ENCODE results near the gene ANO9. TPM values are rescaled to one million over a fixed set of nuclear protein-coding genes. Genes with fewer than 3 reads are reported as not detected.

The ANO9 gene
- total RNA-seq, 1 donor from 2014 or later = 22.4 TPM

- H3K27me3 ChIP-seq = no peaks in the 10 kb centered on the region
- intact Hi-C loops (cut with DNase I) = no loop called here
- TF ChIP-seq CTCF (IDR thresholded peaks at IDR 0.05) = no peak
- H3K4me3 ChIP-seq = no peak overlapping the region
- no peaks in the 10 kb centered on the region for H3K36me3 ChIP-seq
- no peak overlapping the region for H3K27ac ChIP-seq
- peaks cover 24% of the 10 kb centered on the region for H3K4me1 ChIP-seq
- H3K9me3 ChIP-seq = no peaks in the 10 kb centered on the region
- ATAC-seq = no peak
- no peak for DNase-seq
Measured at GRCh38 chr11:409008-409599, 32.7 kb downstream of the ANO9 start.

DNA sequence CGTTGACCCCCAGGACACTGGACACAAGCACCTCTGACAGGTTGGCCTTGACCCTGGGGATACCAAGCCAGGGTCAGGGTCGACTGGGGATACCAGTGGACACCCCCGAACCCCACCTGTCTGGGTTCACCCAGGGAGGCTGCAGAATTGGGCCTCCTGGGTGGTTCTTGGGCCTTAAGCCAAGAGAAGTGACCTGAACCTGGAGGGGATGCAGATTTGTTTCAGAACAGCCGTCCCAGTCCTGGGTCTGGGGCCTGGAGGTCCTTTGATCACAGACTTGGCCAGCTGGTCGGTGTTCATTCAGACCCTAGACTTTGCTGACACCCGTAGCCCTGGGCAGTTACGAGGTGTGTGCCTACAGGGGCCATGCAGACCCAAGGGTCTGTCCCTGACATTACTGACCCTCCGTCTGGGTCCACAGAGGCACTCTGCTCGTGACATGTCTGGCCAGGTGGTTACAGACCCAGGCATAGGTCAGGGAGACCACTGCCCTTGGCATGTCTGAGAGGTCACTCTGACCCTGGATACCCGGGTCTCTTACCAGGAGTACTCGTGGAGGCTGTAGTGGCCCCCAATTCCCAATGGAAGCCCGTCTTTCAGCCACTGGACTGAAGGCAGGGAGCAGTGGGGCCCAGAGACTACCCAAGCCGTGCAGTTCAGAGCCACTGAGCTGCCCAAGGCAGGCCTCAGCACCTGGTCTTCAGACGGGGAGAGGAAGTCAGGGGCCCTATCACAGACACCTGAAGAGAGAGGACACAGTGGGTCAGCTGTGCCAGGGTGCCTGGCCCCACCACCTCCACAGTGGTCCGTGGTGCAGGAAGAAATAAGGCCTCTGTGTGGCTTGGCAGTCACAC lies 33.4 kb downstream of the ANO9 start:
- no peak for TF ChIP-seq CTCF (IDR thresholded peaks at IDR 0.05)

GRCh38 chr11:407651-408123 lies 34.1 kb downstream of the ANO9 start:
- Histone ChIP-seq H3K36me3 (no peaks in the 10 kb centered on the region), H3K9me3 (no peaks in the 10 kb centered on the region), H3K4me1 (peaks cover 17% of the 10 kb centered on the region), H3K27ac (peak overlapping the region; percentile 42), H3K4me3 (no peak overlapping the region), H3K27me3 (no peaks in the 10 kb centered on the region)
- DNase-seq = no peak
- no peak for ATAC-seq
- no peak for TF ChIP-seq CTCF (IDR thresholded peaks at IDR 0.05)
- intact Hi-C loops (cut with DNase I) = no loop called here

More for the DNA sequence above, 33.4 kb downstream of the ANO9 start:
- Histone ChIP-seq H3K36me3 (no peaks in the 10 kb centered on the region), H3K4me3 (no peak overlapping the region), H3K27ac (no peak overlapping the region), H3K4me1 (peaks cover 23% of the 10 kb centered on the region), H3K9me3 (no peaks in the 10 kb centered on the region), H3K27me3 (no peaks in the 10 kb centered on the region)
- DNase-seq = peak; percentile 64
- no peak for ATAC-seq
- intact Hi-C loops (cut with DNase I) = no loop called here

DNA sequence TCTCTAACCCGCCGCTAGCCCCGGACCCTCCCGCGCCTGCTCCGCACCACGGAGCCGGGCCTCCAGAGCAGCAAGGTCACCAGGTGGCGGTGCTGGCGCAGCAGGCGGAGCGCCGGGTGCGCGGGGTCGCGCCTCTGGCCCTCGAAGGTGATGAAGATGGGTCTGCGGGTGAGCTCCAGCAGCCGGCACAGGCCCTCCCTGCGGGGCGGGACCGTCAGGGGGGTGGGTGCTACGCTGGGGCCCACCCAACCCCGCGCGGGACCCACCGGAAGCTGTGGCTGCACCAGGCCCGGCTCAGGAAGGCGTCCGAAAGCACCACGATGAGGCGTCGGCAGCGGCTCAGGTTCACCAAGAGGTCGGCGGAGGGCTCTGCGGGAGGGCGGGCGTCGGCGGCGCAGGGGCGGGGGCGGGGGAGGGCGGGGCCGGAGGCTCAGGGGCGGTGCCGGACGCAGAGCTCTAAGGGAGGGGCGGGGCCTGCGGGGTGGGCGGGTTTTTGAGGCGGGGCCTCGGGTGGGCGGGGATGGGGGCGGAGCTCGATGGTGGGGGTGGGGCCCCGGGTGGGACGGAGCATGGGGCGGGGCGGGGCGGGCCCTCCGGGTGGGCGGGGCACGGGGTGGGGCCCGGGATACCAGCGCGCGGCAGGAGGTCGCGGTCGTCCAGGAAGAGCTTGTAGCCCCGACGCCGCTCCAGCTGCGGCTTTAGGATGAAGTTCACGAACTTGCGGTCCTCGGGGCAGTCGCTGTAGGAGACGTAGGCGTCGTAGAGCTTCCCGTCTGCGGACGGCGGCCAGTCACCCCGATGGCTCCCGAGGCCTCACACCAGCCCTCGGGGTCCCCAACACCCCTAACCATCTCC lies 34.8 kb downstream of the ANO9 start:
- no peaks in the 10 kb centered on the region for H3K27me3 ChIP-seq
- DNase-seq = peak; percentile 91
- peak; percentile 22 for TF ChIP-seq CTCF (IDR thresholded peaks at IDR 0.05)
- H3K36me3 ChIP-seq = no peaks in the 10 kb centered on the region
- intact Hi-C loops (cut with DNase I) = no loop called here
- peak; percentile 71 for ATAC-seq
- peak overlapping the region; percentile 76 for H3K27ac ChIP-seq
- no peaks in the 10 kb centered on the region for H3K9me3 ChIP-seq
- H3K4me1 ChIP-seq = peaks cover 17% of the 10 kb centered on the region
- H3K4me3 ChIP-seq = peak overlapping the region; percentile 65

DNA sequence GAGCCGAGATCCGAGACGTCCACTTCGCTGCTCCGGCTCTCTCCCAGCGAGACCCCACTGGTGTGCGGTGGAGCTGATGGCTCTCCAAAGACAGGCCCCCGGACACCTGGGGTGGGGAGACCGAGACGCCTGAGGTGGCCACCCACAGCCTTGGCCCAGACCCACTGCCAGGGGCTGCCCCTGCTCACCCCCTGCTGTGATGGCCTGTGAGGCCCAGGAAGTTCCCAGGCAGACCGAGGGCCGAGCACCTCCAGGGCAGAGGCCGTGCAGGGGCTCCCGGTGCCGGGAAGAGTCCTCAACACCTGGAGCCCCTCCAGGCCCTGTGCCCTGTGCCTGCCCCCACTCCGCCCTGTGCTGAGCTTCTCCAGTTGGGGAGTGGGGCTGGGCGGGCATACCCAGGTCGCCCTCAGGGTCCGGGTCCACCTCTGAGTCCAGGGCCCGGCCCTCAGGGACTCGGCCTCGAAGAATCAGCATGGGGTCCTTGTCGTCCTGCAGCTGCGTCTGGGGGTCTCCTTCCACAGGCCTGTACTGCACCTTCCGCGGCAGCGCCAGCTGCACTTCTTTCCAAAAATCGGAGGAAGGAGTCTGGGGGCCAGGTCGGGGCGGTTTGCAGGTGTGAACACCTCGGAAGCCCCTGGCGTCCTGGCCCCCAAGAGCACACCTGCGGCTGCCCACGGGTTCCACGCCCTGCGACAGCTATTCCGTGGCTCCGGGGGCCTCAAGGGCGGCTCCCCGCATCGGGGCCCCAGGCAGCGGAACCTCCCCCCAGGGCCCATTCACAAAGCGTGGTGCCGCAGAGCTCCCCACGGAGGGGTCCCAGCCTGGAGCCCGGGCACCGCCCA lies 35.6 kb downstream of the ANO9 start:
- no peaks in the 10 kb centered on the region for H3K36me3 ChIP-seq
- intact Hi-C loops (cut with DNase I) = no loop called here
- ATAC-seq (no peak), DNase-seq (peak; percentile 67)
- H3K4me1 ChIP-seq = peaks cover 17% of the 10 kb centered on the region
- peak overlapping the region; percentile 76 for H3K27ac ChIP-seq
- no peaks in the 10 kb centered on the region for H3K9me3 ChIP-seq
- no peak for TF ChIP-seq CTCF (IDR thresholded peaks at IDR 0.05)
- H3K4me3 ChIP-seq = peak overlapping the region; percentile 65
- no peaks in the 10 kb centered on the region for H3K27me3 ChIP-seq
